ENCODE results near the gene NME2. TPM values are rescaled to one million over a fixed set of nuclear protein-coding genes. Genes with fewer than 3 reads are reported as not detected.

The NME2 gene
- total RNA-seq, 1 experiment from 2014 or later: 1,558 TPM

DNA sequence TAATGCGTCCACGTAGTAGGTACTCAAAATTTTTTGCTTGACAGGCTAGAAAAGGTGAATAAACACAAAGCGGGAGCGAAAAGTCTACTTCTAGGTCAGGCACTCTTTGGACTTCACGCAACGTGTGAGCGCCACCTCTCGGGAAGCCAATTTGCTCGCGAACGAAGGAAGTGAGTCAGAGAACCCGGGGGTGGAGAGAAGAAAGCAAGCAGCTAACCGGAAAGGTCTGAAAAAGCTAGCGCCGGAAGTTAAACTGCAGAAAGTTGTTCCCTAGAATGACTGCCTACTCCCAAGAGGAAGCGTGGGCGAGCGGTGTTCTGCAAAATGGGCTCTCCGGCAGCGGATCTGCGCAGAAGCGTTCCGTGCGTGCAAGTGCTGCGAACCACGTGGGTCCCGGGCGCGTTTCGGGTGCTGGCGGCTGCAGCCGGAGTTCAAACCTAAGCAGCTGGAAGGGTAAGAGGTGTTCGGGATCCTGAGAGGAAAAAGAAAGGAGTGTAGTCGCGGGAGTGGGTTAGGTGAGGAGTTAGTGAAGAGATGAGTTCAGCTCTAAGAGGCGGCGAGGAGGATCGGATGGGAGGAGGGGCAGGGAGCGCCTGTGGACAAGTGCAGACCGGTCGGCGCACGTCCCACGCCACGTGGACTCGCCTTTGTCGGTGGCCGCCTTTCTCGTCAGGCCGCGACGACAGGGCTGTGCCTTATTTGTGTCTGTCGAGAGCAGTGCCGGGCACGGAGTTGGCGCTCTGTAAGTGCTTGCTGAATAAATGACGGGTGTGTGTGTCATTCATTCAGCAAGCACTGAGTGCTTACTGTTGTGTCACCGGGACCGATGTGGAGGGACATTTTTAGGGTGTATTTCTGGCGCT, 12.8 kb upstream of the NME2 start, which contains the start of gene NME1:
Gene NME1 (plus strand): TSS at position 350 of the 863 bp plus-strand sequence. CDS start 2,096 bp downstream, outside the sequence.
- H4K20me1 ChIP-seq (ENCODE audit: low read length): peaks cover 9% of the 10 kb centered on the region
- DNase-seq (peak; percentile 100), ATAC-seq (peak; percentile 91)
- ChIA-PET POLR2A (ENCODE audit: unreplicated experiment) (interaction anchor here (0.5 to 1.7 kb wide), 6 partner anchors 32 to 287 kb away, joined by 3 to 13 read pairs (median 6); partner anchors contain the start of genes SPAG9 and TOB1), CTCF (interaction anchor here (0.6 to 1.8 kb wide), 12 partner anchors 29 to 156 kb away, joined by 3 to 29 read pairs (median 4); partner anchors contain the start of gene SPAG9)
- intact Hi-C loops (cut with micrococcal nuclease): loop anchor here (1.0 to 5.0 kb wide), 6 partner anchors 32 to 286 kb away; partner anchors contain the start of gene TOB1
- peak within 1 kb of the TSS; percentile 95 for H3K4me2 ChIP-seq (ENCODE audit: low read length)
- H3K9me2 ChIP-seq (replicated peaks; ENCODE audit: low read length): no peaks in the 10 kb centered on the region
- H3K9me3 ChIP-seq (ENCODE audit: low read length): no peaks in the 10 kb centered on the region
- TF ChIP-seq EZH2 (IDR thresholded peaks at IDR 0.05; ENCODE audit: low read length, unreplicated experiment) (no peak), EZH2phosphoT487 (IDR thresholded peaks at IDR 0.05; ENCODE audit: borderline replicate concordance, low read length) (no peak)
- TF ChIP-seq, protein P1, sequence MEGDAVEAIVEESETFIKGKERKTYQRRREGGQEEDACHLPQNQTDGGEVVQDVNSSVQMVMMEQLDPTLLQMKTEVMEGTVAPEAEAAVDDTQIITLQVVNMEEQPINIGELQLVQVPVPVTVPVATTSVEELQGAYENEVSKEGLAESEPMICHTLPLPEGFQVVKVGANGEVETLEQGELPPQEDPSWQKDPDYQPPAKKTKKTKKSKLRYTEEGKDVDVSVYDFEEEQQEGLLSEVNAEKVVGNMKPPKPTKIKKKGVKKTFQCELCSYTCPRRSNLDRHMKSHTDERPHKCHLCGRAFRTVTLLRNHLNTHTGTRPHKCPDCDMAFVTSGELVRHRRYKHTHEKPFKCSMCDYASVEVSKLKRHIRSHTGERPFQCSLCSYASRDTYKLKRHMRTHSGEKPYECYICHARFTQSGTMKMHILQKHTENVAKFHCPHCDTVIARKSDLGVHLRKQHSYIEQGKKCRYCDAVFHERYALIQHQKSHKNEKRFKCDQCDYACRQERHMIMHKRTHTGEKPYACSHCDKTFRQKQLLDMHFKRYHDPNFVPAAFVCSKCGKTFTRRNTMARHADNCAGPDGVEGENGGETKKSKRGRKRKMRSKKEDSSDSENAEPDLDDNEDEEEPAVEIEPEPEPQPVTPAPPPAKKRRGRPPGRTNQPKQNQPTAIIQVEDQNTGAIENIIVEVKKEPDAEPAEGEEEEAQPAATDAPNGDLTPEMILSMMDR (conservative IDR thresholded peaks at IDR 0.05; ENCODE audit: low read depth, low read length): peak; percentile 98
- no peaks in the 10 kb centered on the region for H3K27me3 ChIP-seq (ENCODE audit: low read length)
- no TSS peak for BruUV-seq (replicated peaks)
- H3K9ac ChIP-seq (ENCODE audit: low read length): peak within 1 kb of the TSS; percentile 91
- peak within 1 kb of the TSS; percentile 87 for H3K4me3 ChIP-seq (ENCODE audit: low read length)
- H3K79me2 ChIP-seq (ENCODE audit: low read length): peaks cover 51% of the 10 kb centered on the region
- peak within 1 kb of the TSS; percentile 74 for H3K27ac ChIP-seq (ENCODE audit: low read length)
- peaks cover 21% of the 10 kb centered on the region for H3K4me1 ChIP-seq (ENCODE audit: insufficient read depth, low read length)
- H3F3A ChIP-seq (ENCODE audit: low read length, unreplicated experiment): no peaks in the 10 kb centered on the region
- peak within 1 kb of the TSS; percentile 81 for H2AFZ ChIP-seq (ENCODE audit: low read length)
- H3K36me3 ChIP-seq (ENCODE audit: low read depth, low read length): peaks cover 24% of the 10 kb centered on the region

DNA sequence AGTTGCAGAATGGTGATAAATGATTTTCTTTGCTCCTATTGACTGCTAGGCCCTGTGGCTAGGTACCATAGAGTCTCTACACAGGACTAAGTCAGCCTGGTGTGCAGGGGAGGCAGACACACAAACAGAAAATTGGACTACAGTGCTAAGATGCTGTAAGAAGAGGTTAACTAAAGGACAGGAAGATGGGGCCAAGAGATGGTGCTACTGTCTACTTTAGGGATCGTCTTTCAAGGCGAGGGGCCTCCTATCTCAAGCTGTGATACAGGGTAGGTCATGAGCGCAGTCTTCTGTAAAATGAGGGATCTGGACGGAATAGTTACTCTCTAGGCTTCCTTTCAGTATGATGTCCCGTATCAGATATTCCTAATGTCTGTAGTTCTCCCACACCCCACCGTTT, 12.0 kb upstream of the NME2 start:
- no peak for ATAC-seq
- DNase-seq: no peak
- Histone ChIP-seq H2AFZ (ENCODE audit: low read length) (peak overlapping the region; percentile 71), H3K27me3 (ENCODE audit: low read length) (no peaks in the 10 kb centered on the region), H3K9me3 (ENCODE audit: low read length) (no peaks in the 10 kb centered on the region), H3K9me2 (replicated peaks; ENCODE audit: low read length) (no peaks in the 10 kb centered on the region), H3K9ac (ENCODE audit: low read length) (peak overlapping the region; percentile 91), H3K79me2 (ENCODE audit: low read length) (peaks cover 58% of the 10 kb centered on the region), H4K20me1 (ENCODE audit: low read length) (peaks cover 16% of the 10 kb centered on the region), H3F3A (ENCODE audit: low read length, unreplicated experiment) (no peaks in the 10 kb centered on the region), H3K4me2 (ENCODE audit: low read length) (peak overlapping the region; percentile 95), H3K27ac (ENCODE audit: low read length) (peak overlapping the region; percentile 74), H3K4me3 (ENCODE audit: low read length) (peak overlapping the region; percentile 87), H3K4me1 (ENCODE audit: insufficient read depth, low read length) (peaks cover 21% of the 10 kb centered on the region), H3K36me3 (ENCODE audit: low read depth, low read length) (peaks cover 30% of the 10 kb centered on the region)
- TF ChIP-seq, protein P1 (conservative IDR thresholded peaks at IDR 0.05; ENCODE audit: low read depth, low read length): no peak
- no peak for TF ChIP-seq EZH2phosphoT487 (IDR thresholded peaks at IDR 0.05; ENCODE audit: borderline replicate concordance, low read length)
- no peak for TF ChIP-seq EZH2 (IDR thresholded peaks at IDR 0.05; ENCODE audit: low read length, unreplicated experiment)
- intact Hi-C loops (cut with micrococcal nuclease): loop anchor here (5.0 kb wide), 1 partner anchor 287 kb away; the partner anchor contains the start of gene TOB1
- ChIA-PET POLR2A (ENCODE audit: unreplicated experiment) (no interaction called here), CTCF (interaction anchor here (0.6 to 1.8 kb wide), 2 partner anchors 98 to 153 kb away, joined by 5 to 13 read pairs; no protein-coding TSS in a partner anchor)
- BruUV-seq (replicated peaks): TSS peak; percentile 73

All from PC-3 (cell line).